ENCODE results near the gene GPD1. TPM values are rescaled to one million over a fixed set of nuclear protein-coding genes. Genes with fewer than 3 reads are reported as not detected.
"Not testable (repeated sequence)": the region's sequence is repeated elsewhere in the genome, so short reads cannot be mapped to it uniquely, and the experiment has no call there.

The GPD1 gene
- total RNA-seq, 2 donors from 2014 or later = 0.35 TPM; not detected in 1

DNA sequence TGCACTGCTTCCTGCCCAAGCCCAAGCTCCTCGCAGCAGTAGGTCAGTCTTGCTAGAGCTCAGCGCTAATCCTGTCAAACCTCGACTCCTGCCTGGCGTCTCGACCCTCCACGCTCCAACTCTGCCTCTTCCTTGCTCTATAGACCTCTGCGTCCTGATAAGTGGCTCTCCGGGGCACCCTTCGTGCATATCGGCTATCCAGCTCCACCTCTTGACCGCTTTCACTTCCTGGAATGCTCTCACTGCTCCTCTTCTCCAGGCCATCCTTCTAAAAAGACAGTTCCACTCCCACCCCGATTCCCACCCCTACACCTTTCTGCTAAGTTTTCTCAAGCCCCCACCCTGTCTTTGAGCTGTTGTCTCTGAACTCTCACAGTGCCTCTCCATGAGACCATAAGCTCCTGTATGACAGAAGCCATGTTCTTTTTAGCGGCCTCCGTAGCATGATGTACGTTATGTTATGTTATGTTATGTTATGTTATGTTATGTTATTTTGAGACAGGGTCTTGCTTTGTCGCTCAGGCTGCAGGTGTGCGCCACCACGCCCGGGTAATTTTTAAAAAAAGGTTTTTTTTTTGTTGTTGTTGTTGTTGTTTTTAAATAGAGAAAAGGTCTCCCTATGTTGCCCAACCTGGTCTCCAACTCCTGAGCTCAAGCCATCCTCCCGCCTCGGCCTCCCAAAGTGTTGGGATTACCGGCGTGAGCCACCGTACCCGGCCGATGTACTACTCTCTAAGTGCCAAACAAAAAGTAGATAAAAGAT is 8.8 kb downstream of the GPD1 start:
- Mint-ChIP-seq H3K4me1 (peaks cover 26% of the 10 kb centered on the region), H3K4me3 (peak overlapping the region; percentile 99), H3K27ac (peak overlapping the region; percentile 99), H3K27me3 (no peaks in the 10 kb centered on the region), H3K9me3 (no peaks in the 10 kb centered on the region), H3K36me3 (ENCODE audit: low read depth) (peaks cover 42% of the 10 kb centered on the region)
- ATAC-seq (replicated peaks) = peak; percentile 2

DNA sequence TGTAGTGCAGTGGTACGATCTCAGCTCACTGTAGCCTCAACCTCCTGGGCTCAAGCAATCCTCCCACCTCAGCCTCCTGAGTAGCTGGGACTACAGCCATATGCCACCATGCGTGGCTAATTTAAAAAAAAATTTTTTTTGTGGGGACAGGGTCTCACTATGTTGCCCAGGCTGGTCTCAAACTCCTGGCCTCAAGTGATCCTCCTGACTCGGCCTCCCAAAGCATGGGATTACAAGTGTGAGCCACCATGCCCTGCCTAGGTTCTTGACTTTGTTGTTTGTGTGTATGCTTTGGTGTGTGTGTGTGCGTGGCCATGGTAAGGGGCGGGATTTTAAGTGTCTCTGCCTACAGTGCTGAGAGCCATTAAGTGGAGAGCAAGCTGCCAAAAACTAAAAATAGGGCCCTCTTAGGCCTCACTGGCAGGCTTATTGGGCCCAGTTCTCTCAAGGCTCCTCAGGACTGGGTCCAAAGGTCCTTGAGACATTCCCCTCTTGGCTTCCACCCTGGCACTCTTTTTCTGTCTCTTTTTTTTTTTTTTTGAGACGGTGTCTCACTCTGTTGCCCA is 13.3 kb downstream of the GPD1 start:
- ATAC-seq (replicated peaks) = no peak
- Mint-ChIP-seq H3K27ac (peak overlapping the region; percentile 52), H3K9me3 (no peaks in the 10 kb centered on the region), H3K36me3 (ENCODE audit: low read depth) (peaks cover 80% of the 10 kb centered on the region), H3K27me3 (no peaks in the 10 kb centered on the region), H3K4me1 (peaks cover 24% of the 10 kb centered on the region), H3K4me3 (peak overlapping the region; percentile 12)

DNA sequence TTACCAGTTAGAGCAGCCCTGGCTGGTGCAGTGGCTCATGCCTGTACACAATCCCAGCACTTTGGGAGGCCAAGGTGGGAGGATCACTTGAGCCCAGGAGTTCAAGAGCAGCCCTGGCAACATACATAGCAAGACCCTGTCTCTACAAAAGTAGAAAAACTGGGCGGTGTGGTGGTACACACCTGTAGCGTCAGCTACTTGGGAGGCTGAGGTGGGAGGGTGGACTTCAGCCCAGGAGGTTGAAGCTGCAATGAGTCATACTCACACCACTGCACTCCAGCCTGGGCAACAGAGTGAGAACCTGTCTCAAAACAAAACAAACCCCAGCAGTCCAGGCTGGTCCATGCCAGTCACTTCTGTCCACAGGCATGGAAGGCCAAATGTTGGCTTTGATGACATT is 15.6 kb downstream of the GPD1 start:
- H3K4me1 Mint-ChIP-seq = peaks cover 22% of the 10 kb centered on the region
- no peaks in the 10 kb centered on the region for H3K27me3 Mint-ChIP-seq
- ATAC-seq (replicated peaks) = no peak
- H3K9me3 Mint-ChIP-seq = no peaks in the 10 kb centered on the region
- peak overlapping the region; percentile 61 for H3K27ac Mint-ChIP-seq
- peaks cover 95% of the 10 kb centered on the region for H3K36me3 Mint-ChIP-seq (ENCODE audit: low read depth)
- H3K4me3 Mint-ChIP-seq = no peak overlapping the region

DNA sequence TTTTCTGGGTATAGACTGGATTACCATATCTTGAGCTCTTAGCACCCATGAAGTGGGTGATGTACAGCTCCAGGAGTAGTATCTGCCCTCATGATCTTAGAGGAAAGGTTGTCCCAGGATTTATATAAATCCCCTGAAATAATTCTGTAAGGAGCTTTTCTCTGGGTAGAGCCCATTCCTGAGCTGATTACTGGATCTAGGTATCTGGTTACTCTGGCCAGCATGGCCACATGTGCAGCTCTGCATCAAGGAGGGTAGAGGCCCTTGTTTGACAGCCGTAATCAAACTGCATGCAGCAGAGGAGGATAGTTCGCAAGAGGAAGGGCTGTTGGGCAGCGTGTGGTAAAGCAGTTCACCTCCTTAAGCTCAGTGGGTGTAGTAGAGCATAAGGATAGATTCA is 16.7 kb downstream of the GPD1 start:
- Mint-ChIP-seq H3K27me3 (no peaks in the 10 kb centered on the region), H3K27ac (no peak overlapping the region), H3K4me1 (peaks cover 22% of the 10 kb centered on the region), H3K36me3 (ENCODE audit: low read depth) (peaks cover 99% of the 10 kb centered on the region), H3K4me3 (no peak overlapping the region), H3K9me3 (no peaks in the 10 kb centered on the region)
- no peak for ATAC-seq (replicated peaks)

DNA sequence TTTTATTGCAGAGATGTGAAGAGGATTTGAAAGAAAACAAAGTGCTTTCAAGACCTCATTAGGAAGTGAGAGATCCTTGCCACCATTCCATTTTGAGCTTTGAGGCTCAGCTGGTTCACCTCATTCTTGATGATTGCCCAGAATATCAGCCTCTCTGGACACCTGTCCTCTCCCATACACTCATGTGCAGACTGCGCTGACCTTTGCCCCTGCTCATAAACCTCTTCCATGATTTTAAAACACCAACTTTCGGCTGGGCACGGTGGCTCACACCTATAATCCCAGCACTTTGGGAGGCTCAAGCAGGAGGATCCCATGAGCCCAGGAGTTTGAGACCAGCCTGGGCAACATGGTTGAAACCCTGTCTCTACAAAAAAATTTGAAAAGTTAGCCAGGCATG is 17.1 kb downstream of the GPD1 start:
- H3K27ac Mint-ChIP-seq = peak overlapping the region; percentile 23
- no peaks in the 10 kb centered on the region for H3K9me3 Mint-ChIP-seq
- H3K4me1 Mint-ChIP-seq = peaks cover 22% of the 10 kb centered on the region
- no peak overlapping the region for H3K4me3 Mint-ChIP-seq
- H3K27me3 Mint-ChIP-seq = no peaks in the 10 kb centered on the region
- peaks cover 99% of the 10 kb centered on the region for H3K36me3 Mint-ChIP-seq (ENCODE audit: low read depth)
- no peak for ATAC-seq (replicated peaks)

DNA sequence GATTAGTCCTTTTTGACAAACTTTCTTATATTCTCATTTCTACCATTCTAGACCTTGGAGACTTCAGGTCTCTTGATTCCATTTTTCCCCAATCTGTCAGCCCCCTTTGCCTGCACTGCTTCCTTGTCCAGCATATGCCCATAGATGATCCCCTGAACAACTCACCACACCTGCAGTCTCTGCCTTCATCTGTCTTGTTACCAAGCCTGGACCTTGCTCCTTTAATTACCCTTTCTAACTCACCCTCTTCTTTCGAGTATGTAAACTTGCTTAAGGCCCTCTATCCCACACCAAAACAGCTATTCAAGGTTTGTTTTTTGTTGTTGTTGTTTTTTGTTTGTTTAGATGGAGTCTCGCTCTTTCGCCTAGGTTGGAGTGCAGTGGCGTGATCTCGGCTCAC is 17.8 kb downstream of the GPD1 start:
- ATAC-seq (replicated peaks) = no peak
- Mint-ChIP-seq H3K9me3 (no peaks in the 10 kb centered on the region), H3K4me1 (peaks cover 22% of the 10 kb centered on the region), H3K27ac (peak overlapping the region; percentile 23), H3K36me3 (ENCODE audit: low read depth) (peaks cover 99% of the 10 kb centered on the region), H3K4me3 (no peak overlapping the region), H3K27me3 (no peaks in the 10 kb centered on the region)

DNA sequence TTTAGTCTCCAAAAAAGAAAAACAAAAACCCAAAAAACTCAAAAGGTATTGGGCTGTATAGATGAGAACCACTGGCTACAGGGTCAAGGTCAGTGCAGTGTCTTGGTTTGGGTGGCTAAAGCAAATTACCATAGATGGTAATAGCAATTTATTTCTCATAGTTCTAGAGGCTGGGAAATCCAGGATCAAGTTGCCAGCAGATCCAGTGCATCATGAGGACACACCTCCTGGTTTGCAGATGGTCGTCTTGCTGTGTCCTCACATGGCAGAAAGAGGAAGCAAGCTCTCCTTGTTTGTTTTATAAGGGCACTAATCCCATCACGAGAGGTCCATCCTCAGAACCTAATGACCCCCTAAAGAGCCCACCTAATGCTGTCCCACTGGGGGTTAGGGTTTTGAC is 19.4 kb downstream of the GPD1 start:
- H3K27ac Mint-ChIP-seq = no peak overlapping the region
- ATAC-seq (replicated peaks) = no peak

DNA sequence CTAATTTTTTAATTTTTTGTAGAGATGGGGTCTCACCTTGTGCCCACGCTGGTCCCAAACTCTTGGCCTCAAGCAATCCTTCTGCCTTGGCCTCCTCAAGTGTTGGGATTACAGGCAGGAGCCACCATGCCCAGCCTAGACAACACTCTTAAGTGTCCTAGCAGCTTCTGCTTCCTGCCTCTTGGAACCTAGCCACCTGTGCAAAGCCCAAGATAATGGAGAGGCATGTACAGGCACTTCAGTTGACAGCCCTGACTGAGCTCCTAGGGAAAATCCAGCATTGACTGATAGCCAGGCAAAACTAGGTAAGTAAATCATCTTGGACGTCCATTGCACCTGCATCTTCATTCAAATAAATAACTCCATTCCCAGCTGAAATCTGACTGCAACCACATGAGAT is 23.7 kb downstream of the GPD1 start:
- Mint-ChIP-seq H3K4me3 (no peak overlapping the region), H3K4me1 (peaks cover 11% of the 10 kb centered on the region), H3K27ac (no peak overlapping the region), H3K36me3 (ENCODE audit: low read depth) (peaks cover 100% of the 10 kb centered on the region), H3K9me3 (no peaks in the 10 kb centered on the region), H3K27me3 (no peaks in the 10 kb centered on the region)
- no peak for ATAC-seq (replicated peaks)

More for the DNA sequence above, 19.4 kb downstream of the GPD1 start:
- Mint-ChIP-seq H3K27me3 (no peaks in the 10 kb centered on the region), H3K9me3 (no peaks in the 10 kb centered on the region), H3K36me3 (ENCODE audit: low read depth) (peaks cover 99% of the 10 kb centered on the region), H3K4me1 (peaks cover 22% of the 10 kb centered on the region), H3K4me3 (no peak overlapping the region)

DNA sequence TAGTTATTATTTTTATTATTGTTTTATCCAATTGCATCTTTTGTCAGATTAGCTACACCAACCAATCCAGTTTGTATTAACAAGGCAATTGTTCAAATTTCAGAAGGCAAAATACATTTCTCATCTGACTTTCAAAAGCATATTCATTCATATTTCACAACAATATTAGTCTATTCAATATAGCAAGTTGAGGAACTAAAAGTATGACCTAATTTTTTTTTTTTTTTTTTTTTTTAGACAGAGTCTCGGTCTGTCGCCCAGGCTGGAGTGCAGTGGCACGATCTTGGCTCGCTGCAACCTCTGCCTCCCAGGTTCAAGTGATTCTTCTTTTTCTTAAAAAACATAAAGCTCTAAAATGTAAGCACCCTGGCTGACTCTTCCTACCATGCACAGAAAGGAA is 25.5 kb downstream of the GPD1 start:
- Mint-ChIP-seq H3K4me1 (peaks cover 14% of the 10 kb centered on the region), H3K27ac (no peak overlapping the region), H3K27me3 (no peaks in the 10 kb centered on the region), H3K9me3 (no peaks in the 10 kb centered on the region), H3K36me3 (ENCODE audit: low read depth) (peaks cover 100% of the 10 kb centered on the region), H3K4me3 (no peak overlapping the region)
- ATAC-seq (replicated peaks) = no peak

DNA sequence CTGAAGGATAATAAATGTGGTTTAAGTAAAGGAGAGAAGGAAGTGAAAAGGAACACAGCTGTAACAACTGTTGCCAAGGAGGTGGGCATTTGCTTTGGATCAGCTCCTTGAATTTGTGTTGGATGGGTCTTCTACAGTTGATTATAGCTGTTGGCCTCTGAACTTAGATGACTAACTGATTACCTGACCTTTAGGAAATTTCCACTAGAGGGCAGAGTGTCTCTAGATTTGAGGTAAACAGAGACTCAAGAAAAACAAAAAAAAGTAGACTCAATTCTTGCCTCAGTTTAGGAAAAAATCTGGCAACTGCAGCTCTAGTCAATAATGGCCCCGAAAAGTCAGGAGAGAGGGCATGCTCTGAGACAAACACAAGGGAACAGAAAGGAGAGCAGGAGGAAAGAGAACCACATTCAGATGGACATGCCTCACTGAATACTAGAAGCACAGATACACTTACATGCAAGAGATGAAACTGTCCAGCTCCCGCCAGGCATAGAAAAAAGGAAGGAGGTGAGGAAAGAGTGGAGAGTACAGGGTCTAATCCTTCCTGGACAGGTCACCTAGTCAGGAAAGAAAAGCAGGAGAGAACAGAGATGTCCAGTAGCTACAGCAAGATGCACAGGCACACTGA is 28.8 kb downstream of the GPD1 start:
- peak; percentile 64 for ATAC-seq (replicated peaks)
- no peak overlapping the region for H3K4me3 Mint-ChIP-seq
- no peaks in the 10 kb centered on the region for H3K27me3 Mint-ChIP-seq
- H3K9me3 Mint-ChIP-seq = no peaks in the 10 kb centered on the region
- H3K4me1 Mint-ChIP-seq = peaks cover 10% of the 10 kb centered on the region
- H3K27ac Mint-ChIP-seq = peak overlapping the region; percentile 27
- H3K36me3 Mint-ChIP-seq (ENCODE audit: low read depth) = peaks cover 99% of the 10 kb centered on the region

DNA sequence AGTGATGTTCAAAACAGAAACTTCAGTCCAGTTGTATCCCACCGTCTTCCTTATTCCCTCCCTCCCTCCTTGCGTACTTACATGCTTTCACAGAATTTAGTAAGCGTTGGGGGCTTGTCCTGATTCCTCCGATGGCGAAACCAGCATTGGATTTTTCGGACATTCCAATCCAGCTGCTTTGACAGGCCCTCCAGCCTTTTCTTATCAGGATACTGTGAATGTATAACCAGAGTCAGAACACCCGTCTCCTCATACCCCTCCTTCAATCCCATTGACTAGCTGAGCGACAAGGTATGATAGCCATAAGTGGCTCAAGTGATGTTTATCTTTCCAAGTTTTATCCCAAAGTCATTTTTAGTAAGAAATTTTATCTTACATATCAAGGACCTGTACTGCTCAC is 39.2 kb downstream of the GPD1 start:
- peaks cover 65% of the 10 kb centered on the region for H3K36me3 Mint-ChIP-seq (ENCODE audit: low read depth)
- no peaks in the 10 kb centered on the region for H3K27me3 Mint-ChIP-seq
- H3K9me3 Mint-ChIP-seq = no peaks in the 10 kb centered on the region
- no peak overlapping the region for H3K4me3 Mint-ChIP-seq
- no peak for ATAC-seq (replicated peaks)
- no peaks in the 10 kb centered on the region for H3K4me1 Mint-ChIP-seq
- H3K27ac Mint-ChIP-seq = no peak overlapping the region

DNA sequence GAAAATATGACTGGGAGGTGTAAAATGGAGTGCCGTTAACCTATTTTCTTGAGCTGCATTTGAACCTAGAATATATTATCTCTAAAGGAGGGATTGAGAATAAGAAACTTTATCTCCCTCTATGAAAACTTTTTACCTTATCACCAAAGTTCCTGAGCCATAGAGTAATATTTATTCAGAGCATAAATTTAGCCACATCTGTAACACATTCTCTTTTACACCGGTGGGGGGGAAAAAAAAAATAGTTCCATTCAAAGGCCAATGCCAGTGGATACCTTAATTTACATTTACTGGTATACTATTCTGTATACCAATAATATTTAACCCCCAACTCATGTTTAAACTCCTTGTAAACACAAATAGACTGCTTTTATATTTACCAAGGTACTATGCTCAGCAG is 41.6 kb downstream of the GPD1 start:
- no peak for ATAC-seq (replicated peaks)
- Mint-ChIP-seq H3K4me3 (no peak overlapping the region), H3K4me1 (peaks cover 6% of the 10 kb centered on the region), H3K36me3 (ENCODE audit: low read depth) (peaks cover 49% of the 10 kb centered on the region), H3K27me3 (no peaks in the 10 kb centered on the region), H3K9me3 (no peaks in the 10 kb centered on the region), H3K27ac (no peak overlapping the region)

DNA sequence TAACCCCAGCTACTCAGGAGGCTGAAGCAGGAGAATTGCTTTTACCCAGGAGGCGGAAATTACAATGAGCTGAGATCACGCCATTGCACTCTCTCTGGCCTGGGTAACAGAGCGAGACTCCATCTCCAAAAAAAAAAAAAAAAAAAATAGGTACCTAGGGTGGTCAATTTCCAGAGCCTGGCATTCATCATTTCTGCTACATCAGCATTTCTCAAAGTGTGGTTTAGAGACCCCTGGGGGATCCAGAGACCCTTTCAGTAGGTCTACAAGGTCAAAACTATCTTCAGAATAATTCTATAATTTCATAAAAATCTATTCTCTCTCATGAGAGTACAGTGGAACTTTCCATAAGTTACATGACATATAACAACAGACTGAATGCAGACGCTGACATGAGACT is 43.5 kb downstream of the GPD1 start:
- peaks cover 31% of the 10 kb centered on the region for H3K36me3 Mint-ChIP-seq (ENCODE audit: low read depth)
- no peak for ATAC-seq (replicated peaks)

DNA sequence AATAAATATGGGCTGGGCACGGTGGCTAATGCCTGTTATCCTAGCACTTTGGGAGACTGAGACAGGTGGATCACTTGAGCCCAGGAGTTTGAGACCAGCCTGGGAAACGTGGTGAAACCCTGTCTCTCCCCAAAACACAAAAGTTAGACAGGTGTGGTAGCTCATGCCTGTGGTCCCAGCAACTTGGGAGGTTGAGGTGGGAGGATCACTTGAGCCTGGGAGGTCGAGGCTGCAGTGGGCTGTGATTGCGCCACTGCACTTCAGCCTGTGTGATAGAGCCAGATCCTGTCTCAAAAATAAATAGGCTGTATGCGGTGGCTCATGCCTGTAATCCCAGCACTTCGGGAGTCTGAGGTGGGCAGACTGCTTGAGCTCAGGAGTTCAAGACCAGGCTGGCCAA is 44.2 kb downstream of the GPD1 start:
- not testable (repeated sequence) for ATAC-seq (replicated peaks); H3K27ac Mint-ChIP-seq; H3K27me3 Mint-ChIP-seq; H3K4me3 Mint-ChIP-seq; H3K9me3 Mint-ChIP-seq
- H3K36me3 Mint-ChIP-seq (ENCODE audit: low read depth) = peaks cover 29% of the 10 kb centered on the region
- H3K4me1 Mint-ChIP-seq = peaks cover 17% of the 10 kb centered on the region

More for the DNA sequence above, 43.5 kb downstream of the GPD1 start:
- Mint-ChIP-seq H3K27ac (no peak overlapping the region), H3K27me3 (no peaks in the 10 kb centered on the region), H3K4me1 (peaks cover 17% of the 10 kb centered on the region), H3K9me3 (no peaks in the 10 kb centered on the region), H3K4me3 (no peak overlapping the region)

DNA sequence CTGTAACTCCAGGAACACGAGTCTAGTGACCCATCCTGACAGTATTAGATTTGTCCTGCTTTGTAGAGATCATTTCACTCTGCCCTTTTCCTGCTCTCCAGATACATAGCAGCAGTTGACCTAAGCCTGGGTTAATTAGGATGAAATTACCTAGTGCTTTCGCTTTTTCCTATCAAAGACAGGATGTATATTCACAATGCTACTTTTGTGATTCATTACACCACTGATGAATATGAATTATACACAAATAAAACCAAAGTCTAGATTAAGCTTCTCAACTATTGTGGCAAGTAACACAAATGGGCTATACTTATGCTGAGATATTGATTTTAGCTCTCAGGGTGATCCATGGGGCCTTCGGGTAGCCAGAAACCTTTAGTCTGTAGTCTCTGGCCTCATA is 45.5 kb downstream of the GPD1 start:
- ATAC-seq (replicated peaks) = peak; percentile 64
- H3K4me1 Mint-ChIP-seq = peaks cover 17% of the 10 kb centered on the region
- H3K36me3 Mint-ChIP-seq (ENCODE audit: low read depth) = peaks cover 24% of the 10 kb centered on the region
- no peaks in the 10 kb centered on the region for H3K9me3 Mint-ChIP-seq
- peak overlapping the region; percentile 65 for H3K27ac Mint-ChIP-seq
- no peak overlapping the region for H3K4me3 Mint-ChIP-seq
- H3K27me3 Mint-ChIP-seq = no peaks in the 10 kb centered on the region
